Measurements from ENCODE around the gene ZFHX2. TPM values are rescaled to one million over a fixed set of nuclear protein-coding genes. Genes with fewer than 3 reads are reported as not detected.

The ZFHX2 gene
- total RNA-seq, 1 experiment from 2014 or later, result 0.10 TPM

Other genes with a start within 250 kb of the ZFHX2 start
- 2.8 and 4.6 TPM in 2 replicates for gene PPP1R3E, start 248.9 kb downstream of the ZFHX2 start, total RNA-seq (2014; rRNA removed; shearing (Covaris generic))
- gene BCL2L2, start 244.9 kb downstream of the ZFHX2 start, total RNA-seq (2014; rRNA removed; shearing (Covaris generic)), result 9.7 and 14.5 TPM in 2 replicates
- gene PABPN1, start 230.3 kb downstream of the ZFHX2 start, total RNA-seq (2014; rRNA removed; shearing (Covaris generic)), result 101 and 109 TPM in 2 replicates
- gene SLC22A17, start 198.9 kb downstream of the ZFHX2 start, total RNA-seq (2014; rRNA removed; shearing (Covaris generic)), result 4.6 and 5.3 TPM in 2 replicates
- not detected in 2 replicates for gene EFS, start 186.6 kb downstream of the ZFHX2 start, total RNA-seq (2014; rRNA removed; shearing (Covaris generic))
- gene IL25, start 179.0 kb downstream of the ZFHX2 start, total RNA-seq (2014; rRNA removed; shearing (Covaris generic)), result not detected in 2 replicates
- gene CMTM5, start 174.7 kb downstream of the ZFHX2 start, total RNA-seq (2014; rRNA removed; shearing (Covaris generic)), result not detected in 2 replicates
- not detected in 2 replicates for gene MYH6, start 143.5 kb downstream of the ZFHX2 start, total RNA-seq (2014; rRNA removed; shearing (Covaris generic))
- not detected in 2 replicates for gene MYH7, start 116.1 kb downstream of the ZFHX2 start, total RNA-seq (2014; rRNA removed; shearing (Covaris generic))
- 65.3 and 80.2 TPM in 2 replicates for gene NGDN, start 82.1 kb downstream of the ZFHX2 start, total RNA-seq (2014; rRNA removed; shearing (Covaris generic))
- gene THTPA, start 4.5 kb upstream of the ZFHX2 start, total RNA-seq (2014; rRNA removed; shearing (Covaris generic)), result 4.0 and 11.8 TPM in 2 replicates
- gene AP1G2, start 16.0 kb upstream of the ZFHX2 start, total RNA-seq (2014; rRNA removed; shearing (Covaris generic)), result 0.06 and 0.43 TPM in 2 replicates
- not detected in 2 replicates for gene JPH4, start 27.0 kb upstream of the ZFHX2 start, total RNA-seq (2014; rRNA removed; shearing (Covaris generic))
- gene DHRS2, start 84.6 kb upstream of the ZFHX2 start, total RNA-seq (2014; rRNA removed; shearing (Covaris generic)), result 15.9 and 17.2 TPM in 2 replicates

Data from H4 (cell line).